ENCODE data around the gene VPS37C.

DNA sequence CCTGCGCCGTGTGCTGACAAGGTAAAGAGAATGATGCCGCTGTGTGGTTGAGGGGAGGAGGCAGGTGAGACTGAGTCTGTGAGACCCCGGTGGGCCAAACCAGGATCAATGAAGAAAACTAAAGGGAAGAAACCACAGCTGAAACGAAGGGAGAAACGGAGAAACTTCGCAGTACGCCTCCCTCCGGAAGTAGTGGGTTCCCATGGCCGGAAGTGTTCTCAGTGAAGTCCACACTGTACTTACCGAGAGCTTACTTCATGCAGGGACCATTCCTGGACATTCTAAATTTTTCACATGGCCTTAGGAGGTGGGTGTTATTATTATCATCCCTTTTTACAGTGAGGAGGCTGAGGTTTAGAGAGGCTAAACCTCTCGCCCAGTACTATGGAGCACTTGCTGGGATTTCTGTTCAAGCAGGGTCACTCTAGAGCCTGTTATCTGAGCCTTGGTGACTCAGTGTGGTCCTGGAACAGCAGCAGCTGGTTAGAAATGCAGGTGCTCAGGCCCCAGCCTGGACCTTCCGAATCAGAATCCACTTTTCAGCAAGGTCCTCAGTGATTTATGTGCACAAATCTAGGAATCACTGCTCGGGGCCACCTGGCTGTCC lies 41.0 kb downstream of the VPS37C start:
- TF ChIP-seq, protein P1, sequence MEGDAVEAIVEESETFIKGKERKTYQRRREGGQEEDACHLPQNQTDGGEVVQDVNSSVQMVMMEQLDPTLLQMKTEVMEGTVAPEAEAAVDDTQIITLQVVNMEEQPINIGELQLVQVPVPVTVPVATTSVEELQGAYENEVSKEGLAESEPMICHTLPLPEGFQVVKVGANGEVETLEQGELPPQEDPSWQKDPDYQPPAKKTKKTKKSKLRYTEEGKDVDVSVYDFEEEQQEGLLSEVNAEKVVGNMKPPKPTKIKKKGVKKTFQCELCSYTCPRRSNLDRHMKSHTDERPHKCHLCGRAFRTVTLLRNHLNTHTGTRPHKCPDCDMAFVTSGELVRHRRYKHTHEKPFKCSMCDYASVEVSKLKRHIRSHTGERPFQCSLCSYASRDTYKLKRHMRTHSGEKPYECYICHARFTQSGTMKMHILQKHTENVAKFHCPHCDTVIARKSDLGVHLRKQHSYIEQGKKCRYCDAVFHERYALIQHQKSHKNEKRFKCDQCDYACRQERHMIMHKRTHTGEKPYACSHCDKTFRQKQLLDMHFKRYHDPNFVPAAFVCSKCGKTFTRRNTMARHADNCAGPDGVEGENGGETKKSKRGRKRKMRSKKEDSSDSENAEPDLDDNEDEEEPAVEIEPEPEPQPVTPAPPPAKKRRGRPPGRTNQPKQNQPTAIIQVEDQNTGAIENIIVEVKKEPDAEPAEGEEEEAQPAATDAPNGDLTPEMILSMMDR (conservative IDR thresholded peaks at IDR 0.05), result no peak
- TF ChIP-seq EZH2 (IDR thresholded peaks at IDR 0.05; ENCODE audit: low read depth), result no peak

Data from PC-9 (cell line).